IMR-90 (cell line): ENCODE measurements around the gene ATRAID.

Experiments used
- BHLHE40 ChIP-seq: fragments of 150-350 bp; IDR thresholded peaks from 2 replicates; pipeline ENCODE4 v1.6.1; 2016; ENCODE audit warnings: mild to moderate bottlenecking, low read depth, low read length
- CEBPB ChIP-seq: IDR thresholded peaks from 2 replicates; pipeline ENCODE4 v1.6.1; 2012; ENCODE audit warnings: low read depth, low read length, improper control_type of control experiment
- CTCF ChIP-seq: conservative IDR thresholded peaks from 2 replicates; pipeline ENCODE4 v1.5.1; 2012; ENCODE audit warnings: mild to moderate bottlenecking, low read depth, low read length, improper control_type of control experiment
- ELK1 ChIP-seq: fragments of 150-350 bp; IDR thresholded peaks from 2 replicates; pipeline ENCODE4 v1.6.1; 2016; ENCODE audit warnings: low read depth, mild to moderate bottlenecking, low read length, moderate library complexity, borderline replicate concordance
- FOS ChIP-seq: fragments of 150-350 bp; IDR thresholded peaks from 2 replicates; pipeline ENCODE4 v1.6.1; 2016; ENCODE audit warnings: low read depth, low read length
- MAFK ChIP-seq: IDR thresholded peaks from 2 replicates; pipeline ENCODE4 v1.6.1; 2012; ENCODE audit warnings: low read depth, low read length, improper control_type of control experiment
- MAZ ChIP-seq: IDR thresholded peaks from 2 replicates; pipeline ENCODE4 v1.6.1; 2012; ENCODE audit warnings: low read depth, mild to moderate bottlenecking, low read length, improper control_type of control experiment, moderate library complexity, borderline replicate concordance
- MXI1 ChIP-seq: IDR thresholded peaks from 2 replicates; pipeline ENCODE4 v1.6.1; 2012; ENCODE audit warnings: low read depth, mild to moderate bottlenecking, low read length, moderate library complexity, borderline replicate concordance
- POLR2A ChIP-seq: IDR thresholded peaks from 2 replicates; pipeline ENCODE4 v1.6.1; 2012; ENCODE audit warnings: mild to moderate bottlenecking, low read depth, low read length
- RAD21 ChIP-seq: IDR thresholded peaks from 2 replicates; pipeline ENCODE4 v1.6.1; 2012; ENCODE audit warnings: low read length, improper control_type of control experiment
- RCOR1 ChIP-seq: IDR thresholded peaks from 2 replicates; pipeline ENCODE4 v1.6.1; 2012; ENCODE audit warnings: mild to moderate bottlenecking, low read length, improper control_type of control experiment; ENCODE audit not compliant: insufficient replicate concordance
- RFX5 ChIP-seq: IDR thresholded peaks from 2 replicates; pipeline ENCODE4 v1.8.0; 2012; ENCODE audit warnings: low read depth, mild to moderate bottlenecking, low read length, moderate library complexity
- SMC3 ChIP-seq: fragments of 150-350 bp; IDR thresholded peaks from 2 replicates; pipeline ENCODE4 v1.6.1; 2016; ENCODE audit warnings: low read depth, mild to moderate bottlenecking, antibody characterized with exemption, low read length, moderate library complexity
- USF2 ChIP-seq: fragments of 150-350 bp; IDR thresholded peaks from 2 replicates; pipeline ENCODE4 v1.6.1; 2017; ENCODE audit warnings: mild to moderate bottlenecking, antibody characterized with exemption, low read length, low read depth

- no peak for TF ChIP-seq CTCF
- no peak for TF ChIP-seq RCOR1
- TF ChIP-seq BHLHE40: no peak
- TF ChIP-seq MAZ: no peak
- TF ChIP-seq RAD21: no peak
- TF ChIP-seq USF2: no peak
- TF ChIP-seq POLR2A: no peak
- no peak for TF ChIP-seq SMC3
- TF ChIP-seq CEBPB: 0 out of 2 replicates have a peak, but pooled peaks have one; percentile 20
- TF ChIP-seq ELK1: no peak
- no peak for TF ChIP-seq FOS
- TF ChIP-seq RFX5: no peak
- no peak for TF ChIP-seq MAFK
- TF ChIP-seq MXI1: no peak
Measured at GRCh38 chr2:27209621-27210401, 2.0 kb upstream of the ATRAID start.
